NOMO-1 treated with DMSO at 0.1 percent for 48 hours (cell line): ENCODE data around the gene ZMYM2.

Experiments used
- DNase-seq: peaks from one replicate; lab custom pipeline; 2025; ENCODE audit not compliant: unreplicated experiment; lab: John Stamatoyannopoulos, UW

Gene ZMYM2

GRCh38 chr13:20102525-20103180 lies 144.1 kb downstream of the ZMYM2 start:
- DNase-seq, result no peak

GRCh38 chr13:20105161-20105689 lies 146.7 kb downstream of the ZMYM2 start:
- peak; percentile 69 for DNase-seq

DNA sequence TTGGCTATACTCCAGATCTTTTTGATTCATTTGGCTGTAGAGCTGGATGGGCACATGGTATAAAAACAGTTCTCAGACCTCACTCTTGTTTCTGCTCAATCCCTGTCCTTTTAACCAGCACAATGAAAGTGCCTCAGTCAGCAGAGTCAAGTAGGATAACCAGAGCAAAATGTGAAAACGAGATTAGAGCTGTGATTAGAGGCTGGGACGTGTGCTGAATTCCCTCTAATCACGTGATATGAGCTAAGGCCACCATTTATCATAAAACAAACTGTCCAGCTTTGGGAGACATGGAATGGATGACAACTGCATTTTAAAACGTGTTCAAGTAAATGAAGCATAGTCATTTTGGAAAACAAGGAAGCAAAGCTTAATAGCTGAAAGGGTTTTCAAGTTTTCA lies 148.2 kb downstream of the ZMYM2 start:
- no peak for DNase-seq

GRCh38 chr13:20109037-20109436 lies 150.5 kb downstream of the ZMYM2 start:
- DNase-seq, result no peak

- no peak for DNase-seq
Observed at GRCh38 chr13:20114066-20114610, 155.6 kb downstream of the ZMYM2 start.

DNA sequence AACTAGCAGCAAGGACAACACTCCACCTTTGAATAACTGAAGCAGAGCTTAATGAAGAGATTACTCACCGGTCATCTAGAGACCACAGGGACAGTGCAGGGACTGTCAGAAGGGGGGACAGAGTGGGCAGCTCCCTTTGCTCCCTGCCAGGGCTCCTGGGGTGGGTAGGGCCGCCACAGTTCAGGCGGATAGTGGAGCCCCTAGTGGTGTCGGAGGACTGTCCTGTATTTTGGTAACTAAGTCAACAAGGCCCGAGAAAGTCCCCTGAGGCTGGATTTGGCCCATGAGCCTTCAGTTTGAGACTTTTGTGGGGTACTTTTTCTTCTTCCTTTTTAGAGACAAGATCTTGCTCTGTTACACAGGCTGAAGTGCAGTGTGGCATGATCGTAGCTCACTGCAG lies 157.7 kb downstream of the ZMYM2 start:
- no peak for DNase-seq

DNA sequence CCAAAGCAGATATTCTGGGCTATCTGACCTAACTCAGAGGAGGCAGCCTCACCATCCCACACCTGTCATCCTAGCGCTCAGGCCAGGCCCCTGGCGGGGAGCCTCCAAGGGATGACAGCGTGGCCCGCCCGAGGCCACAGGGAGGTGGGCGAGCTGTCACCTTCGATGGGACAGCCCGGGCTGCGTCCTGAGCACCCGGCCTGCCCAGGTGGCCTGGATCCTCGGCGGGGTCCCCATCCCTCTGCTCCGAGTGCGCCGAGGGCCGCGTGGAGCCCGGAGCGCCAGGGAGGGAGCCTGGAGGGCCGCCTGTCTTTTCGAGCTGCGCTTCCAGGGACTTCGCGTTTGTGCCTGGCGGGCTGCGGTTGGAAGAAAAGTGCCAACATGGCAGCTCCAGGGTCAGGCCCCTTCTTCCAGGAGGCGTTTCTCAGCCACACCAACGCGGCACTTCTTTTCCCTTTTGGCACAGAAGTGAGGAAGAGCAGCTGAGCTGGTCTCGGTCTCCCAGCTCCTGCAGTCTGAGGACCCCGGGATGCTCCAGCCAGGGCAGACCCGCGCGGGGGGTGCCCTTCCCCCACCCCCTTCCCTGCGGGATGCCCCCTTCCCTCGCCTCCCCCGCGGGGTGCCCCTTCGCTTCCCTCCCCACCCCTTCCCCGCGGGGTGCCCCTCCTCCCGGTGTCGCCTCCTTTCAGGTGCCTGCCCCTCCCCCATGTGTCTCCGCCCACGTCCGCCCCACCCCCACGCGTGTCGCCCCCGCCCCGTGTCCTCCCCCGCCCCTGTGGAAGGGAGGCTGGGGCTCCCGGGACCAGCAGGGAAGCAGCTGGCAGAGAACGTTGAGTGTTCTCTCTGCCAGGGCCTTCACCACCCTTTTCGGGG lies 160.0 kb downstream of the ZMYM2 start:
- DNase-seq, result no peak

GRCh38 chr13:20119960-20120359 lies 161.4 kb downstream of the ZMYM2 start:
- no peak for DNase-seq

DNA sequence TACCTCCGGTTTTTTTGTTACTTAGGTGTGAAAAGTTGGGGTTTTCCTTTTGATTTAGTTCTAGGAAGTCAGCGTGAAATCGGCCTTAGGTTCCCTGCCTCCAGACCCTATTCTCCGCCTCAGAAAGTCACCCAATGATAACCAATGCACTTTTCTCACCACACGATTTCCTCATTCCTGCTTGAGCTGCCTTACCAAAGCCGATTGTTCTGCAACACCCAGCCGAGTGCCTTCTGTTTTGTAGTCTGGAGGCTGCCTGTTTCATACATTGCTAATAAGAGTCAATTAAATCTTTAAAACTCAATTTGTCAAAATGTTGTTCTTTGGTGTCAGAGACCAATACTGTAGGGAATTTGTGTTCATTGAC lies 162.6 kb downstream of the ZMYM2 start:
- peak; percentile 88 for DNase-seq

DNA sequence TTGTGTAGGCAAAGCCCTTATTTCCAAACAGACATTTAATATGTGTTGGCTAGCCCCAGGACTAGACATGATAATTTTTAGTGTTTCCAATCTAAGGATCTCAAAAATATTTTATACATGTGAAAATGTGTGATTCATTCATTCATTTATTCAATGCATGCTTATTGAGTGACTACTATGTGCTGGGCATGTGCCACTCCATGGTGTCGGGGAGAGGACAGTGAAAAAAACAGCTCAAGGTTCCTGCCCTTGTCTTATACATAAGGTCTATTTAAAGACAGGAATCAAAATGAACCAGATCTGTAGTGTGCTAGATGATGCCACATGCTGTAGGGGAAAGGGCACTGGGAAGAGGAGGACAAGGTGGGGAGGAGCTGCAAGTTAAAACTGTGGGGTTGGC lies 165.8 kb downstream of the ZMYM2 start:
- DNase-seq, result no peak

- peak; percentile 12 for DNase-seq
Observed at GRCh38 chr13:20125129-20125782, 166.7 kb downstream of the ZMYM2 start.

GRCh38 chr13:20125783-20126165 lies 167.2 kb downstream of the ZMYM2 start:
- DNase-seq, result no peak

DNA sequence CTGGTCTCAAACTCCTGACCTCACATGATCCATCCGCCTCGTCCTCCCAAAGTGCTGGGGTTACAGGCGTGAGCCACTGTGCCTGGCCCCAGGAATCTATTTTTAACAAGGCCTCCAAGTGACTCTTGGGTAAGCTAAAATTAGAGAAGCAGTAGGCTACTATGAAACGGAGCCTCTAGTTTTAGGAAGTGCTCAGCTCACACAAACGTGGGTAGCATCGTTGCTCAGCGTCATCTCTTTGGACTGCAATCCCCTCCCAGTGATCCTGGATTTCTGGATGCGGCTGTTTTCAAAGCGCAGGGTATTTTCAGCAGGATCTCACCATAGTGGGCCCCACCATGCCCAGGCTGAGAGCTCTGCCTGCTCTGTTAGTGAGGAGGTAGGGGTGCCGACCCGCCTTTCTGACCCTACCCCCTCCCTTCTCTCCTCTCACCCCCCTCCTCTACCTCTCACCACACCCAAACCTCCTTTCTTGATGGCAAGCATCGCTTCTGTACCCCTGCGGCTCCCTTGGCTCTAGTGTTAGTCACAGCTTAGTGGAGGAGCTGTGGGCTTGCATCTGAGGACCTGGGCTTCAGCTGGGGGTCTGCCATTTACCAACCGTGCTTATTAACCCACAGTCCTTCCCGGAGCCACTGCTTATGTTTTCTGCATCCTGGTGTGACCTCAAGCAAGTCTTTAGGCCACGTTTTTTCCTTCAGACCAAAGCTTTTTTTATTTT lies 168.2 kb downstream of the ZMYM2 start:
- DNase-seq, result peak; percentile 98

DNA sequence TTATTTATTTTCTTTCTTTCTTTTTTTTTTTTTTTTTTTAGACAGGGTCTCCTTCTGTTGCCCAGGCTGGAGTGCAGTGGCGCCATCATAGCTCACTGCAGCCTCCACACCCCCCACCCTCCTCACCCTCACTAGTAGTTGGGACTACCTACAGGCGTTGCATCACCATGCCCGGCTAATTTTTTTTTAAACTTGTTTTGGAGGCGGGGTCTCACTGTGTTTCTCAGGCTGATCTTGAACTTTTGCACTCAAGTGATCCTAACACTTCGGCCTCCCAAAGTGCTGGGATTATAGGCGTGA lies 168.7 kb downstream of the ZMYM2 start:
- DNase-seq, result peak; percentile 65

DNA sequence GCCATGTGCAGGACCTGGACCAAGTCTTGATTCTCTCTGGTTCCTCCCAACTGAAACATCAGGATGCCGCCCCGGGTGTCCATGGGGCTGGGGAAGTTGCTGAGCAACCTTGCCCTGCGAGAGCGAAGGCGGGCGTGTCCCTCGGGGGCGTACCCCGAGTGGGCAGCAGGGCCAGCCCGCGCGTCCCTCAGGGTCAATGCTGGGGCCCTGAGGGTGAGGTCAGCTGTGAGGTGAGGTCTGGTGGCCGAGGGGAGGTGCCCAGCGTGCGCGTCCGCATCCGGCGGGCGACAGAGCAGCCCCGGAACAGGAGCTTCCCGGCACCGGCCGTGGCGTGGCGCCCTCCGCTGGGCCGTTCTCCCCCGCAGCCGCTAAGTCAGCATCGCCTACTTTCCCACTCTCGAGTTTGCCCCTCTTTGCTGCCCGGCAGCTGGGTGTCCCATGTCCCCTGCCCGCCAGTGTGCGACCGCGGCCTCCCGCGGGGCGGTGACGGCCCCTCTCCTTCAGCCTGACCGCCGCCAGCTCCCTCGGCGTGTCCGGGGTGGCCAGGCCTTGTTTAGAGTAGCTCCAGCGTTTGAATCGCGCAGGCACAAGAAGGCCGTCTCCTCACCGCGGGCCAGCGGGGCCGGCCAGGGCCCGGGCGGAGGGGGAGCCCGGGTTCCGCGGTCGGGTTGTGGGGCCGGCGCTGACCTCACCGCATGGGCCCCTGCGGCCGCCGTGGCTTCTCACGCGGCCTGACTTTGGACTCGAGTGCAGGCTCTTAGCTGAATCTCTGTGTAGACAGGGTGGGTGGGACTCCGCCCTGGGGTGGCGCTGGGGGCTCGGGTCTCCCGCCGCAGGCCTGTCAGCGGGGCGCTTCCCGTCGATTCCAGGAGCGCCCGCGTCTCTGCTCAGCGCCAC lies 169.3 kb downstream of the ZMYM2 start:
- DNase-seq, result peak; percentile 81

GRCh38 chr13:20128459-20128931 lies 170.0 kb downstream of the ZMYM2 start:
- no peak for DNase-seq

DNA sequence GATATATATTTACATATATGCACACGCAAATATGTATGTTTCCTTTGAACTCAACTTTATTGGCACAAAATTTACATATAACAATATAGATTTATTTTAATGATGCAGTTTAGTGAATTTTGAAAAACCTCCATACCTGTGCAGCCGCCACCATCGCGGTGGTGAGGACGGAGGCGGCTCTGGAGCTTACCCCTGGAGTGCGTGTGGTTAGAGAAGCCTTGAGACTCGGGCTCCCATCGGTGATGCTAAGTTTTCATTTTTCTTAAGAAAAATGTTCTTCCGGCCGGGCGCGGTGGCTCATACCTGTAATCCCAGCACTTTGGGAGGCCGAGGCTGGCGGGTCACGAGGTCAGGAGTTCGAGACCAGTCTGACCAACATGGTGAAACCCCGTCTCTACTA lies 170.5 kb downstream of the ZMYM2 start:
- no peak for DNase-seq

- DNase-seq, result no peak
Observed at GRCh38 chr13:20130012-20130411, 171.5 kb downstream of the ZMYM2 start.

DNA sequence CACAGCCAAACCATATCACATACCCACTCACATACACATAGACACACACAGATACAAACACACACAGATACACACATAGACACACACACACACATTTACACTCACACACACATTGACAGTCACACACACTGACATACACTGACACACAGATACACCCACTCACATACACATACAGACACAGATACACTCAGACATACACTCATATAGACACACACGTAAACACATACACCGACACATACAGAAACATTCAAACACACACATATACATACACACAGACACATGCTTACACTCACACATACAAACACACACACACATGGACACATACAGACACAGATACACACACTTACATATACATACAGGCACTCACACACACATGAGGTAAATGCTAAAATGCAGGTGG lies 172.1 kb downstream of the ZMYM2 start:
- no peak for DNase-seq
